Epithelial cell of proximal tubule (primary cell): ENCODE results near the gene DTX4. TPM values are rescaled to one million over a fixed set of nuclear protein-coding genes. Genes with fewer than 3 reads are reported as not detected.
A peak's percentile ranks its signal among the peaks of the same experiment; 100 is the strongest.

Experiments
- DNase-seq: peaks from one replicate; pipeline ENCODE4 v3.0.0-alpha.2; 2011; ENCODE audit warnings: low read depth
- H3K4me3 ChIP-seq: 2 replicates; pipeline ENCODE4 v1.5.1; 2011; ENCODE audit warnings: low read depth, mild to moderate bottlenecking, low read length
- CTCF ChIP-seq: conservative IDR thresholded peaks from 2 replicates; pipeline ENCODE4 v1.5.1; 2012; ENCODE audit warnings: low read depth, mild to moderate bottlenecking, low read length
- total RNA-seq: library from RNA; depleted of rRNA; stranded (reverse); fragments of >200 nt; gene quantifications from 2 replicates; pipeline ENCODE4 v1.2.3, GENCODE V29; 2015

DTX4 gene
- total RNA-seq, 1 donor from 2014 or later = 3.0 TPM

DNA sequence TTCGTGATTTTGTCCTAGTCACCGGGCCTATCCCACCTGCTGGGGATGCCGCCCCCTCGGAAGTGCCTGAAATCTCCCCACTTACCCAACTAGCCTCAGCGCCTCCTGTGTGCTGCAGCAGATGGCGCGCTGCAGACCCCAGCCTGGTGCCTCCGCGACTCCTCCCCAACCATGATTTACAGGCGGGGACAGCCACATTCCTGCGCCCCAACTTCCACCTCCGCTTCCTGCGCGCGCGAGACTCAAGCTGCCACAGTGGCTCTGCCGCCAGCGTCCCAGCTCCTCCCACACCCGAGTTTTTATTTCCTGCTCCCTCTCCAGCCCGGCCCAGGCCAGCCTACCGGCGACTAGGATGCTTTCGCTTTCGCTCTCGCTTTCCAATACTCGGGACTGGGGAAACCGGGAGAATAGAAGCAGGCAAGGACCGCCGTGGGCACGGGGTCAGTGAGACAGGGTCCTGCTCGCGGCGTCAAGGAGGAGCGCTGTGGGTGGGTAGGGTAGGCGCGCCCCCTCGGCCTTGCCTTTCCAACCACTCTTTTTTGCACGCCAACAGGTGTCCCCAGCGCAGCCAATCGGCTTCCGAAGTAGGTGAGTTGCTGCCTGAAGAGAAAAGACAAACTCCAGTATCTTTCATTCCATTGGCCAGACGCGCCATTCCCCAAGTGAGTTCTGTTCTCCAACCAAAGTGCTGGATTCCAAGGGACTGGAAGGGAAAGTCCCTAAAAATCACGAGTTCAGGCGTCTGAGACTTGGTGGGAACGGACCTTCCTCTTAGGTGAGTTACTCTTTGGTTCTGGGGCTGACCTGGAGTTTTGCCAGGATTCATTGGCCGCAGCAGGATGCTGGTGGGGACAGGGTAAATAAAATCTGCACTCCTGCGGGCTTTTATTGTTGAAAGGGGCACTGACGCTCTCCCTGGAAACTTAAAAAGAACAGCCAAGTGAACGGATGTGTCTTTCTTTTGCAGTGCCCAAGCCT is 29.1 kb upstream of the DTX4 start, which contains the start of gene FAM111A:
Gene FAM111A (plus strand): TSS at position 327 of the 978 bp plus-strand sequence. CDS start 6,017 bp downstream, outside the sequence.
- peak; percentile 46 for TF ChIP-seq CTCF
- peak within 1 kb of the TSS; percentile 93 for H3K4me3 ChIP-seq
- DNase-seq = peak; percentile 87

- DNase-seq = no peak
- peak overlapping the region; percentile 93 for H3K4me3 ChIP-seq
- TF ChIP-seq CTCF = no peak
These were observed 27.8 kb upstream of the DTX4 start for GRCh38 chr11:59144096-59144495.

DNA sequence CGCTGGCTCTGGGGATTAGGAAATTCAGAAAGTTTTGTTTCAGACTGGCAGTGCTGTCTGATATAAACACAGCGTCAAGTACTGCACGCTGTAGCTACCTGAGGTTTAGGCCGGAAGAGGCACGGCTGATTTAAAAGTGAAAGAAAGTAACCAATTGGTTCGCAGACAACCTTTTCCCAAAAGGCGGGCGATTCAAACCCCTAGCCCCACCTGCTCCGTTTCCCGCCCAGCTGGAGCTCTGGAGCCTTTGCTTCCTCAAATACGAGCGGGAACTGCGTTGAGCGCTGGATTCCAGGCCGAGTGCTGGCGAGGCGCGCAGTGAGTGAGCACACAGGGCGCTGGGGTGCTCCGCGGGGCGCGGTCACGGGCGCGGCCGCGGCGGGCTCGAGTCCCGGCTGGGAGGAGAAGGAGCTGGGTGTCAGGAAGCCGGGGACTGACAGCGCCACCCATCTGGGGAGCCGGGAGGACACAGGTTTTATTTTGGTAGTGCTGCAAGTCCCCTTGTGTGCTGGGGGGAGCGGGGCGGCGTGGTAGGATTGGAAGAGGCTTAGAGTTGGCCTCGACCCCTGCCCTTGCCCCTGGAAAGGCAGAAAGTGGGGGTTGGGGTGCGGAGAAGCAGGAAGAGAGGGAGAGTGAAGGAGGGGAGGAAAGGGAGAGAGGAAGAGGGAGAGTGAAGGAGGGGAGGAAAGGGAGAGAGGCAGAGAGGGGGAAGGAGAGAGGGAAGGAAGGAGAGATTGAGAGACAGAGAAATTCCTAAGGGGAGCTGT is 27.2 kb upstream of the DTX4 start:
- H3K4me3 ChIP-seq = peak overlapping the region; percentile 93
- DNase-seq = no peak
- TF ChIP-seq CTCF = peak; percentile 24

GRCh38 chr11:59145534-59145933 is 26.4 kb upstream of the DTX4 start:
- H3K4me3 ChIP-seq = peak overlapping the region; percentile 93
- TF ChIP-seq CTCF = no peak
- DNase-seq = no peak

GRCh38 chr11:59151761-59152160 is 20.2 kb upstream of the DTX4 start:
- H3K4me3 ChIP-seq = no peak overlapping the region
- TF ChIP-seq CTCF = no peak
- no peak for DNase-seq

GRCh38 chr11:59152312-59152951 is 19.5 kb upstream of the DTX4 start:
- TF ChIP-seq CTCF = no peak
- no peak for DNase-seq
- H3K4me3 ChIP-seq = no peak overlapping the region
